HepG2 (cell line): ENCODE data around the gene TALDO1. TPM values are rescaled to one million over a fixed set of nuclear protein-coding genes. Genes with fewer than 3 reads are reported as not detected.

Experiments
- ATAC-seq: fragments of 200-7000 bp; cut with Tn5 transposase; 3 replicates; pipeline ENCODE4 v1.9.1; 2020; ENCODE audit warnings: mild to moderate bottlenecking, moderate library complexity
- BruUV-seq: library from RNA; stranded (reverse); fragments of 400-500 nt; replicated peaks from 2 replicates; lab custom pipeline; 2021; lab: Mats Ljungman, UMichigan
- CTCF ChIA-PET: fragments of 300-600 bp; formaldehyde crosslinking; extraction: SDS; loops from one replicate; lab custom pipeline; 2021; ENCODE audit warnings: low total read pairs, inconsistent platforms, low intra/inter-chr PET ratio; lab: Yijun Ruan, JAX
- POLR2A ChIA-PET: fragments of 350-600 bp; sonication (Branson Sonifier 250); formaldehyde crosslinking; loops from one replicate; lab custom pipeline; 2020; ENCODE audit warnings: antibody characterized with exemption, inconsistent platforms; lab: Yijun Ruan, JAX
- DNase-seq: peaks from one replicate; pipeline ENCODE4 v3.0.0-alpha.2; 2015; ENCODE audit warnings: low spot score
- FAIRE-seq: peaks from 3 replicates; lab custom pipeline; 2011; peaks lifted over from hg19 to GRCh38; lab: Jason Lieb, UNC
- H2AFZ ChIP-seq: one replicate; pipeline ENCODE4 v1.6.1; 2011; ENCODE audit warnings: low read length, inconsistent platforms
- H3K27ac ChIP-seq: fragments of 300-600 bp; 3 replicates; pipeline ENCODE4 v1.8.0; 2011; ENCODE audit warnings: mixed run types, mild to moderate bottlenecking, mixed read lengths, low read length, inconsistent platforms; ENCODE audit not compliant: insufficient read depth; ENCODE audit errors: extremely low read length
- H3K27me3 ChIP-seq, 2 experiments: fragments of 200-600 bp in 1 of 2; 2 replicates in 1 of 2; 3 replicates in 1 of 2; pipeline versions ENCODE4 v1.6.0 to v1.8.0; 2011; ENCODE audit warnings: low read length in 2 of 2, mild to moderate bottlenecking in 2 of 2, moderate library complexity in 2 of 2, inconsistent platforms in 1 of 2; ENCODE audit not compliant: insufficient read depth in 2 of 2, control insufficient read depth in 1 of 2
- H3K36me3 ChIP-seq, 2 experiments: fragments of 200-600 bp in 1 of 2; replicated peaks in 1 of 2; 2 replicates in 1 of 2; 3 replicates in 1 of 2; pipeline versions ENCODE4 v1.5.1 to v1.8.0; 2011; ENCODE audit warnings: low read length in 2 of 2, inconsistent platforms in 1 of 2; ENCODE audit not compliant: insufficient read depth in 2 of 2, control insufficient read depth in 1 of 2
- H3K4me1 ChIP-seq: 2 replicates; pipeline ENCODE4 v1.5.1; 2012; ENCODE audit warnings: low read length, inconsistent platforms; ENCODE audit not compliant: insufficient read depth
- H3K4me2 ChIP-seq: 2 replicates; pipeline ENCODE4 v1.6.0; 2011; ENCODE audit warnings: low read depth, low read length, inconsistent platforms
- H3K4me3 ChIP-seq, 3 experiments: fragments of 200-600 bp in 1 of 3; sonication (generic), shearing (Covaris generic) in 1 of 3; replicated peaks in 1 of 3; 2 replicates each; pipeline ENCODE4 v1.5.1; 2011 to 2016; ENCODE audit warnings: low read length in 3 of 3, inconsistent platforms in 2 of 3, low read depth in 2 of 3, mild to moderate bottlenecking in 2 of 3, control low read depth in 1 of 3, mixed read lengths in 1 of 3; ENCODE audit not compliant: insufficient read depth in 1 of 3
- H3K79me2 ChIP-seq: one replicate; pipeline ENCODE4 v1.6.1; 2011; ENCODE audit warnings: low read length, inconsistent platforms; ENCODE audit not compliant: insufficient read depth
- H3K9ac ChIP-seq: 2 replicates; pipeline ENCODE4 v1.6.0; 2011; ENCODE audit warnings: mild to moderate bottlenecking, low read depth, low read length, inconsistent platforms; ENCODE audit not compliant: insufficient read depth
- H3K9me3 ChIP-seq: 2 replicates; pipeline ENCODE4 v1.5.1; 2012; ENCODE audit warnings: mild to moderate bottlenecking, low read length
- H4K20me1 ChIP-seq: 2 replicates; pipeline ENCODE4 v1.6.0; 2011; ENCODE audit warnings: inconsistent platforms, mild to moderate bottlenecking, low read length, moderate library complexity; ENCODE audit not compliant: insufficient read depth
- AGO2 ChIP-seq: fragments of 200-400 bp; formaldehyde crosslinking; optimal IDR thresholded peaks from 2 replicates; pipeline ENCODE3; 2017; ENCODE audit warnings: mild to moderate bottlenecking, low read depth, low read length, moderate library complexity
- KDM2A ChIP-seq: sonication (generic); formaldehyde crosslinking; IDR thresholded peaks from 2 replicates; pipeline ENCODE4 v1.4.0; 2020; ENCODE audit warnings: low read depth, missing genetic modification reagents, borderline replicate concordance
- POLR2A ChIP-seq, 2 experiments: IDR thresholded peaks; 2 replicates each; pipeline ENCODE4 v1.6.1; 2011; ENCODE audit warnings: low read depth in 2 of 2, low read length in 2 of 2, mild to moderate bottlenecking in 1 of 2, moderate library complexity in 1 of 2; ENCODE audit not compliant: insufficient read depth in 1 of 2
- RBFOX2 ChIP-seq: fragments of 200-400 bp; formaldehyde crosslinking; IDR thresholded peaks from 2 replicates; pipeline ENCODE4 v1.6.1; 2017; ENCODE audit warnings: low read depth, mild to moderate bottlenecking, low read length
- ZKSCAN5 ChIP-seq: sonication (generic); formaldehyde crosslinking; IDR thresholded peaks from 2 replicates; pipeline ENCODE4 v1.5.1; 2020; ENCODE audit warnings: mild to moderate bottlenecking, missing genetic modification reagents
- ZNF12 ChIP-seq: sonication (generic); formaldehyde crosslinking; IDR thresholded peaks from 2 replicates; pipeline ENCODE4 v1.5.0; 2020; ENCODE audit warnings: missing genetic modification reagents
- WGBS: methylation state at CpG from one replicate; pipeline ENCODE4 v1.1.6; 2017; ENCODE audit warnings: low lambda C conversion rate; 5-methylcytosine and 5-hydroxymethylcytosine counted together
- in situ Hi-C: cut with HindIII; loops from 2 replicates; pipeline ENCODE4 v1.10.0; 2017; ENCODE audit warnings: low pct_unique_long_range_greater_than_20kb; ENCODE audit not compliant: extremely low pct_ligation_motif_present
- intact Hi-C: fragments of 100-400 bp; cut with micrococcal nuclease; formaldehyde crosslinking; loops from one replicate; pipeline ENCODE4 v1.10.0; 2022; ENCODE audit not compliant: unreplicated experiment
- polyA plus RNA-seq, 8 experiments: library from polyadenylated mRNA; depleted of rRNA in 3 of 8; stranded (reverse) in 7 of 8; unstranded in 1 of 8; fragments of >200 nt; fragmentation: Illumina TruSeq in 4 of 8; extraction: Trizol in 4 of 8; gene quantifications; 2 replicates each; pipeline versions ENCODE4 v1.2.1 to v1.2.3, GENCODE V29; 2011 to 2016; ENCODE audit warnings: low read depth in 4 of 8, missing spikeins in 1 of 8, mixed read lengths in 1 of 8; ENCODE audit not compliant: insufficient read depth in 1 of 8
- total RNA-seq, 5 experiments: library from RNA; depleted of rRNA; stranded (reverse); fragments of >200 nt; fragmentation: Illumina TruSeq; extraction: Trizol; gene quantifications; 2 replicates each; pipeline ENCODE4 v1.2.3, GENCODE V29; 2016; ENCODE audit warnings: low read depth in 1 of 5

Gene TALDO1
- total and polyA plus RNA-seq, 2 of the 13 experiments (the other 11 are each of a cell fraction or from before 2014, with no cell fraction given) = 107 to 240 TPM

- TF ChIP-seq ZKSCAN5 (CRISPR knock-in tag) (no peak), POLR2A (IDR thresholded peaks at IDR 0.05; ENCODE audit: insufficient read depth in 1 of 2, low read depth in 2 of 2, low read length in 2 of 2) (0 out of 4 replicates have a peak, but pooled peaks of 1 of the 2 experiments have one; percentile 12)
Observed at GRCh38 chr11:724778-725386, 22.4 kb upstream of the TALDO1 start (continued).

- intact Hi-C loops (no loop called here), in situ Hi-C loops (loop anchor here (5.0 kb wide), 1 partner anchor 68 kb away; no protein-coding TSS in a partner anchor)
- no TSS peak for BruUV-seq
- DNase-seq (no peak), FAIRE-seq (no peak), ATAC-seq (no peak)
- ChIA-PET CTCF (interaction anchor here (1.9 kb wide), 1 partner anchor 29 kb away, joined by 3 read pairs; no protein-coding TSS in a partner anchor), POLR2A (interaction anchor here (1.2 to 12.6 kb wide), 5 partner anchors 13 to 28 kb away, joined by 6 to 203 read pairs (median 10); partner anchors contain the start of genes DEAF1, EPS8L2, TALDO1 and TMEM80)
- Histone ChIP-seq H2AFZ (no peak overlapping the region), H3K79me2 (no peaks in the 10 kb centered on the region), H3K4me1 (peaks cover 38% of the 10 kb centered on the region), H3K9me3 (no peaks in the 10 kb centered on the region), H4K20me1 (peaks cover 3% of the 10 kb centered on the region; the same call in 1 of the 2 replicates), H3K4me2 (no peak overlapping the region), H3K27me3 (no peaks in the 10 kb centered on the region), H3K4me3 (no peak overlapping the region), H3K9ac (no peak overlapping the region), H3K27ac (no peak overlapping the region), H3K36me3 (peaks cover 20 to 37% of the 10 kb centered on the region in 2 experiments)
- WGBS = 98% methylated on average over 24 of the region's 53 CpGs
- TF ChIP-seq POLR2A (IDR thresholded peaks at IDR 0.05; ENCODE audit: insufficient read depth in 1 of 2, low read depth in 2 of 2, low read length in 2 of 2) (peak in 1 of 2 experiments; percentile 37; a peak in 1 of 4 replicates), RBFOX2 (peak; percentile 71), ZNF12 (no peak), AGO2 (peak; percentile 83), KDM2A (no peak)
Observed at GRCh38 chr11:725624-726202, 21.6 kb upstream of the TALDO1 start.
